Psoas muscle (tissue), 8 donors: Measurements from ENCODE around the gene KCNAB1. TPM values are rescaled to one million over a fixed set of nuclear protein-coding genes. Genes with fewer than 3 reads are reported as not detected.

ENCODE experiments used
- ATAC-seq, 4 donors: fragments of 200-7000 bp; cut with Tn5 transposase; one replicate each; pipeline ENCODE4 v1.9.1; 2020; ENCODE audit warnings: moderate library complexity in 3 of 4, mild to moderate bottlenecking in 2 of 4
- DNase-seq, 2 donors: peaks; one replicate each; pipeline ENCODE4 v3.0.0-alpha.2; 2020
- H3K27ac ChIP-seq: fragments of 200-600 bp; one replicate; pipeline ENCODE4 v1.8.0; 2022
- H3K27me3 ChIP-seq, 3 donors: fragments of 200-600 bp in 1 of 3; one replicate each; pipeline versions ENCODE4 v1.6.1 to v1.8.0; 2013 to 2022; ENCODE audit warnings: low read length in 2 of 3, mild to moderate bottlenecking in 2 of 3, moderate library complexity in 1 of 3; ENCODE audit not compliant: insufficient read depth in 3 of 3
- H3K36me3 ChIP-seq, 2 donors: fragments of 200-600 bp in 1 of 2; one replicate each; pipeline versions ENCODE4 v1.6.1 to v1.8.0; 2013 to 2022; ENCODE audit warnings: low read depth in 1 of 2, mild to moderate bottlenecking in 1 of 2, moderate library complexity in 1 of 2; ENCODE audit not compliant: insufficient read depth in 1 of 2
- H3K4me1 ChIP-seq: fragments of 200-600 bp; one replicate; pipeline ENCODE4 v1.8.0; 2022
- H3K4me3 ChIP-seq: fragments of 200-600 bp; one replicate; pipeline ENCODE4 v1.8.0; 2022; ENCODE audit warnings: mild to moderate bottlenecking
- H3K9me3 ChIP-seq: fragments of 200-600 bp; one replicate; pipeline ENCODE4 v1.8.0; 2022
- CTCF ChIP-seq: fragments of 200-600 bp; IDR thresholded peaks from one replicate; pipeline ENCODE4 v1.8.0; 2022; ENCODE audit warnings: antibody characterized with exemption
- WGBS, 3 donors: extraction: QIAGEN DNeasy Blood & Tissue Kit; methylation state at CpG; one replicate each; pipeline versions ENCODE4 v1.1.6 to v1.1.7; 2013; 5-methylcytosine and 5-hydroxymethylcytosine counted together
- intact Hi-C, 2 donors: fragments of 100-400 bp; cut with DNase I; formaldehyde crosslinking; loops; one replicate each; pipeline versions ENCODE4 v1.11.0 to v1.14.2; 2022
- polyA plus RNA-seq, 3 donors: library from polyadenylated mRNA; stranded (reverse); fragments of 200-250 nt; gene quantifications; one replicate each; pipeline ENCODE4 v1.2.3, GENCODE V29; 2013
- total RNA-seq, 4 donors: library from RNA; stranded (reverse); fragmentation: NEBNext Ultra II Directional in 2 of 4; extraction: Animal tissue kit (Norgen Biotek cat#: 25700) in 2 of 4; gene quantifications; one replicate each; pipeline versions ENCODE4 v1.2.1 to v1.2.4, GENCODE V29; 2021 to 2023
- donor health status: healthy with polysubstance abuse.
- donor health status: DM: no; HTN: no; CAD: no; lungs with moderate emphysema.
- donor health status: Bipolar disorder and iron deficiency.
- donor health status: healthy.
- donor health status: DM: yes; HTN: yes; CAD: no.
- donor health status: DM: no; HTN: no; CAD: no.
- donor health status: DM: no; HTN: no; CAD: no.
- donor health status: DM: yes; HTN: yes; CAD: no.

KCNAB1 gene
- total and polyA plus RNA-seq, 7 donors = 0.66 to 3.1 (median 0.91) TPM

- 15 to 20% (median 16%) methylated on average over 11 of the region's 11 CpGs for WGBS, 3 donors
- H3K27me3 ChIP-seq = no peaks in the 10 kb centered on the region
- peak overlapping the region; percentile 82 for H3K27ac ChIP-seq
- H3K36me3 ChIP-seq = peaks cover 0 to 47% of the 10 kb centered on the region in 2 donors
- no peak for DNase-seq
- TF ChIP-seq CTCF = no peak
- ATAC-seq = peak in 1 of 4 donors; percentile 12
- peak overlapping the region; percentile 80 for H3K4me3 ChIP-seq
- H3K9me3 ChIP-seq = no peaks in the 10 kb centered on the region
- intact Hi-C loops = loop anchor here in 1 of 2 donors (10.0 kb wide), 1 partner anchor 531 kb away; no protein-coding TSS in a partner anchor
- peaks cover 41% of the 10 kb centered on the region for H3K4me1 ChIP-seq
Measured at GRCh38 chr3:156553705-156554356, 433.5 kb downstream of the KCNAB1 start.

- TF ChIP-seq CTCF = no peak
- Histone ChIP-seq H3K9me3 (no peaks in the 10 kb centered on the region), H3K27me3 (no peaks in the 10 kb centered on the region), H3K4me3 (peak overlapping the region; percentile 80), H3K27ac (peak overlapping the region; percentile 82), H3K36me3 (peaks cover 0 to 41% of the 10 kb centered on the region in 2 donors), H3K4me1 (peaks cover 37% of the 10 kb centered on the region)
- DNase-seq (no peak), ATAC-seq (no peak)
- WGBS, 3 donors = 0% methylated on average over 11 of the region's 11 CpGs
- intact Hi-C loops = loop anchor here in 1 of 2 donors (10.0 kb wide), 1 partner anchor 530 kb away; no protein-coding TSS in a partner anchor
Measured at GRCh38 chr3:156554515-156554841, 434.1 kb downstream of the KCNAB1 start.

- intact Hi-C loops = loop anchor here (5.0 to 10.0 kb wide), 4 partner anchors 77 to 532 kb away; partner anchors contain the start of gene TIPARP (in 2 of the 2)
- peak; percentile 100 for DNase-seq
Measured at GRCh38 chr3:156554842-156555687, 434.7 kb downstream of the KCNAB1 start, which contains the start of gene SSR3. SSR3 (minus strand) TSS chr3:156555117; CDS start chr3:156555089, 28 bp downstream.

GRCh38 chr3:156558389-156558788 lies 438.0 kb downstream of the KCNAB1 start:
- H3K27ac ChIP-seq = no peak overlapping the region
- peaks cover 0 to 2% (median 0%) of the 10 kb centered on the region in 3 donors for H3K27me3 ChIP-seq

More at GRCh38 chr3:156554842-156555687, 434.7 kb downstream of the KCNAB1 start, which contains the start of gene SSR3:
- Histone ChIP-seq H3K4me3 (peak within 1 kb of the TSS; percentile 80), H3K4me1 (peaks cover 34% of the 10 kb centered on the region), H3K9me3 (no peaks in the 10 kb centered on the region), H3K27me3 (no peaks in the 10 kb centered on the region), H3K27ac (peak within 1 kb of the TSS; percentile 82), H3K36me3 (peaks cover 0 to 35% of the 10 kb centered on the region in 2 donors)
- peak; percentile 100 for ATAC-seq
- TF ChIP-seq CTCF = peak; percentile 27
- WGBS, 3 donors = 4 to 5% (median 4%) methylated on average over 60 of the region's 60 CpGs

More at GRCh38 chr3:156558389-156558788, 438.0 kb downstream of the KCNAB1 start:
- DNase-seq (no peak), ATAC-seq (no peak)
- peaks cover 7% of the 10 kb centered on the region for H3K4me1 ChIP-seq
- TF ChIP-seq CTCF = no peak
- H3K9me3 ChIP-seq = no peaks in the 10 kb centered on the region
- intact Hi-C loops = loop anchor here (5.0 to 10.0 kb wide), 4 partner anchors 74 to 529 kb away; partner anchors contain the start of gene TIPARP (in 2 of the 2)
- H3K4me3 ChIP-seq = no peak overlapping the region
- H3K36me3 ChIP-seq = peaks cover 0 to 3% of the 10 kb centered on the region in 2 donors
